PFSK-1 (cell line): ENCODE measurements around the gene TENT4B.

Experiments
- FOXP2 ChIP-seq: optimal IDR thresholded peaks from 2 replicates; pipeline ENCODE3; 2011; ENCODE audit warnings: borderline replicate concordance, control low read depth, inconsistent platforms; ENCODE audit not compliant: insufficient read depth; ENCODE audit errors: extremely low read length, extremely low read depth
- POLR2AphosphoS5 ChIP-seq: IDR thresholded peaks from 2 replicates; pipeline ENCODE4 v1.6.1; 2012; ENCODE audit warnings: low read depth, mild to moderate bottlenecking, control low read depth, low read length, moderate library complexity
- REST ChIP-seq, 2 experiments: IDR thresholded peaks; 2 replicates each; pipeline versions ENCODE4 v1.6.1 to v1.8.0; 2011 to 2012; ENCODE audit warnings: low read depth in 2 of 2, low read length in 2 of 2, control low read depth in 1 of 2, inconsistent platforms in 1 of 2, mild to moderate bottlenecking in 1 of 2, moderate library complexity in 1 of 2; ENCODE audit not compliant: insufficient read depth in 1 of 2
- SIN3A ChIP-seq: IDR thresholded peaks from 2 replicates; pipeline ENCODE4 v1.6.1; 2012; ENCODE audit warnings: mild to moderate bottlenecking, low read length, moderate library complexity, borderline replicate concordance; ENCODE audit not compliant: insufficient read depth
- TAF1 ChIP-seq: IDR thresholded peaks from 2 replicates; pipeline ENCODE4 v1.6.1; 2012; ENCODE audit warnings: low read length, control low read depth, borderline replicate concordance; ENCODE audit not compliant: insufficient read depth

Gene TENT4B

GRCh38 chr16:50276801-50277555 lies 123.9 kb downstream of the TENT4B start:
- TF ChIP-seq FOXP2, result no peak
- TF ChIP-seq POLR2AphosphoS5, result no peak
- TF ChIP-seq REST (IDR thresholded peaks at IDR 0.05; ENCODE audit: insufficient read depth in 1 of 2, low read depth in 2 of 2, low read length in 2 of 2), result no peak
- no peak for TF ChIP-seq SIN3A

GRCh38 chr16:50278251-50278650 lies 125.1 kb downstream of the TENT4B start:
- TF ChIP-seq REST (IDR thresholded peaks at IDR 0.05; ENCODE audit: insufficient read depth in 1 of 2, low read depth in 2 of 2, low read length in 2 of 2), result no peak
- TF ChIP-seq FOXP2, result no peak
- TF ChIP-seq TAF1, result no peak
- no peak for TF ChIP-seq POLR2AphosphoS5
- TF ChIP-seq SIN3A, result no peak

GRCh38 chr16:50279504-50279865 lies 126.4 kb downstream of the TENT4B start:
- TF ChIP-seq SIN3A (no peak), TAF1 (no peak), POLR2AphosphoS5 (no peak), FOXP2 (no peak), REST (IDR thresholded peaks at IDR 0.05; ENCODE audit: insufficient read depth in 1 of 2, low read depth in 2 of 2, low read length in 2 of 2) (no peak)

- TF ChIP-seq POLR2AphosphoS5, result no peak
- TF ChIP-seq FOXP2, result no peak
Measured at GRCh38 chr16:50280932-50281331, 127.8 kb downstream of the TENT4B start.
